Activated T-helper 9 cell treated with anti-CD3 and anti-CD28 coated beads, Interleukin-2, amount 50 U/mL, for 16 hours (primary cell): ENCODE results near the gene LAMA2.
"Not testable (repeated sequence)": the region's sequence is repeated elsewhere in the genome, so short reads cannot be mapped to it uniquely, and the experiment has no call there.

Experiments used
- DNase-seq: peaks from one replicate; pipeline ENCODE4 v3.0.0-alpha.2; 2020; ENCODE audit warnings: low read depth

Gene LAMA2

GRCh38 chr6:129124347-129124746 lies 241.4 kb downstream of the LAMA2 start:
- no peak for DNase-seq

GRCh38 chr6:129130106-129130505 lies 247.2 kb downstream of the LAMA2 start:
- no peak for DNase-seq

- no peak for DNase-seq
These were observed 248.2 kb downstream of the LAMA2 start for GRCh38 chr6:129130959-129131681.

GRCh38 chr6:129133770-129134192 lies 250.8 kb downstream of the LAMA2 start:
- DNase-seq, result no peak

- no peak for DNase-seq
These were observed 251.6 kb downstream of the LAMA2 start for GRCh38 chr6:129134535-129134934.

- no peak for DNase-seq
These were observed 252.5 kb downstream of the LAMA2 start for GRCh38 chr6:129135451-129135850.

GRCh38 chr6:129136751-129137150 lies 253.8 kb downstream of the LAMA2 start:
- no peak for DNase-seq

GRCh38 chr6:129138739-129139405 lies 255.9 kb downstream of the LAMA2 start:
- DNase-seq, result no peak

- DNase-seq, result no peak
These were observed 257.6 kb downstream of the LAMA2 start for GRCh38 chr6:129140526-129140925.

- no peak for DNase-seq
These were observed 258.6 kb downstream of the LAMA2 start for GRCh38 chr6:129141499-129141898.

GRCh38 chr6:129146902-129147301 lies 264.0 kb downstream of the LAMA2 start:
- no peak for DNase-seq

- no peak for DNase-seq
These were observed 267.6 kb downstream of the LAMA2 start for GRCh38 chr6:129150507-129150906.

GRCh38 chr6:129153257-129153656 lies 270.3 kb downstream of the LAMA2 start:
- DNase-seq, result no peak

- DNase-seq, result not testable (repeated sequence)
These were observed 276.3 kb downstream of the LAMA2 start for GRCh38 chr6:129159242-129159641.

- DNase-seq, result no peak
These were observed 279.7 kb downstream of the LAMA2 start for GRCh38 chr6:129162605-129163004.

GRCh38 chr6:129163551-129163950 lies 280.6 kb downstream of the LAMA2 start:
- no peak for DNase-seq

- DNase-seq, result no peak
These were observed 281.1 kb downstream of the LAMA2 start for GRCh38 chr6:129164032-129164431.

- not testable (repeated sequence) for DNase-seq
These were observed 289.5 kb downstream of the LAMA2 start for GRCh38 chr6:129172279-129172995.

GRCh38 chr6:129175066-129175465 lies 292.1 kb downstream of the LAMA2 start:
- DNase-seq, result no peak

GRCh38 chr6:129177801-129178200 lies 294.9 kb downstream of the LAMA2 start:
- no peak for DNase-seq

GRCh38 chr6:129179283-129179682 lies 296.3 kb downstream of the LAMA2 start:
- no peak for DNase-seq

- DNase-seq, result no peak
These were observed 298.1 kb downstream of the LAMA2 start for GRCh38 chr6:129181001-129181400.

- DNase-seq, result no peak
These were observed 300.3 kb downstream of the LAMA2 start for GRCh38 chr6:129183187-129183591.
